ENCODE data around the gene SCYL1.

Gene SCYL1

DNA sequence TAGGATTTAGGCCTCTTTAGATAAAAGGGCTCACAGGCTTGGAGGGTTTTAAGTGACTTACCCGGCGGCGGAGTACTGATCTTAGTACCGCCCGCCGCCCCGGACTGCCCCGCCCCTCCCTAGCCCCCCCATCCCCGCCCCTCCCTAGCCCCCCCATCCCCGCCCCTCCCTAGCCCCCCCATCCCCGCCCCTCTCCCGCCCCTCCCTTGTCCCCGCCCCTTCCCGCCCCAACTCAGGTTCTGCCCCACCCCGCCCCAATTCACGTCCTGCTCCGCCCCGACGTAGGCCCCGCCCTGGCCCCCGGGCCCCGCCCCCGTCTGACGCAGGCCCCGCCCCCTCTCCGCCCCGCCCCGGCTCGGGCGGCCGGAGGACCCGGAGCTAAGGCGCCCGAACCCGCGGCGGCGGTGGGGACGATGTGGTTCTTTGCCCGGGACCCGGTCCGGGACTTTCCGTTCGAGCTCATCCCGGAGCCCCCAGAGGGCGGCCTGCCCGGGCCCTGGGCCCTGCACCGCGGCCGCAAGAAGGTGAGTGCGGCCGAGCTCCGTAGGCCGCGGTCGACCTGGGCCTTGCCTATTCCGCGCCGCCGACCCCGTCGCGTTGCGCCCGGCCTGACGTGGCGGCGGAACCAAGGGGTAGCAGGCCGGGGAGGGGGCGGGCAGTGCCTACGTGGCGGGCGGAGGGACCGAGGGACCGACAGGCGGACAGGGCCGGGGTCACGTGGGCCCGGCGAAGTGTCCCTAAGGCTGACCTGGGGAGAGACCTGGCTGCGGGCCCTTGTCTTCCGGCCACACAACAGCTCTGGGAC is at the start of gene SCYL1:
TSS of gene SCYL1 (plus strand) at position 343 of the 805 bp plus-strand sequence. CDS start at position 414, 71 bp downstream.
- FAIRE-seq = peak; percentile 23
- peak; percentile 59 for DNase-seq (ENCODE audit: insufficient read length, low spot score)

DNA sequence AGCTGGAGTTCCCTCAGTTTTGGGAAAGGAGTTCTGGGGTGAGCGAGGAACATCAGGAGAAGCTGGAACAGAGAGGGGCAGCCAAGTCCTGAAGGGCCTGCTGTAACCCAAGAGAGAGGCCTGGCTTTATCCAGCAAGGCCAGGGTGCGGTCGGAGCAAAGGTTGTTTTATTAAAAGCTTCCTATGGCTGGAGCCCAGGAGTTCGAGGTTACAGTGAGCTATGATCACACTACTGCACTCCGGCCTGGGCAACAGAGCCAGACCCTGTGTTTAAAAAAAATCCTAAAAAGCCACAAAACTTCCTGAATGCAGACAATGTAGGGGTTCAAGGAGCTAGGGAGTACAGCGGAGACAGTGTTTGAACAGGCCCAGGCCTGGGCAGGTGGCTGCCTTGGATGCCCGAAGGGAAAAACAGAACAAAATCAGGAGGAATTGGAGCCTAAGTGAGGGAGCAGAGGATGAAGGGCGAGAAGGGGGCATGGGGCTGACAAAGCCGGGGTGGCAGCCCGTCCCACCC is 48.2 kb upstream of the SCYL1 start:
- FAIRE-seq (no peak), DNase-seq (ENCODE audit: insufficient read length, low spot score) (no peak)

DNA sequence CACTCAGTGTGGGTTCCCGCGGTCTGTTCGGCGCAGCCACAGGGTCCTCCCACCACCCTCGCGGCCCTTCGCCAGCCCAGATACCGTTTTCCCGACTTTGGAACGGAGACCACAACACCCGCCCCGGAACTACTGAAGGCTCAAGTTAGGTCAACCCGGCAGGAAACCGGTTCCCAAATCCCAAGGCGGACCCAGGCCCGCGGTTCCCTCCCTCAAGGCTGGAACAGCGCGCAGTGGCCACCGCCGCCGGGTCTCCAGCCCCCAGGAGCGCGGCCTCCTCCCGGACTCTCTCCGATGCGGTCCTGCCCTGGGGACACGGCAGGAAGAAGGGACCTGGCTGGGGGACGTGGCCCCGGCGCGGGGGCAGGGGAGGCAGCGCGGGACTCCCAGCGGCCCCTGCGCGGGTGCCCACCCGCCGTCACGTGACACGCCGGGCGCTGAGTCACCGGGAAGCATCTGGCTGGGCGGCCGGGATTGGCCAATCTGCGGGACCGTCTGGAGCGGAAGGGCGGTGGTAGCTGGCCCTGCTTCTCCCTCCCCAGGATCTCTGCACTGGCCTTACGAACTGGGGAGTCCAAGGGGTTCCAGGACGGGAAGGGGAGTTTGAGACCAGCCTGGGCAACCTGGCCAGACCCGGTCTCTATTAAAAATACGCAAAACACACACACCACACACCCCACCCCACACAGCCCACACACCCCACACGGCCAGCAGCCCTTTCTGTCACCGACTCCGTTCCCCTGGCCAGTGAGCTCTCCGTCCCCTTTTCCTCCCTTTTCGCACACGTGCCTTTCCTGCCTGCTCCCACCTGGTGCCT is 47.5 kb upstream of the SCYL1 start:
- DNase-seq (ENCODE audit: insufficient read length, low spot score) (peak; percentile 89), FAIRE-seq (peak; percentile 87)

DNA sequence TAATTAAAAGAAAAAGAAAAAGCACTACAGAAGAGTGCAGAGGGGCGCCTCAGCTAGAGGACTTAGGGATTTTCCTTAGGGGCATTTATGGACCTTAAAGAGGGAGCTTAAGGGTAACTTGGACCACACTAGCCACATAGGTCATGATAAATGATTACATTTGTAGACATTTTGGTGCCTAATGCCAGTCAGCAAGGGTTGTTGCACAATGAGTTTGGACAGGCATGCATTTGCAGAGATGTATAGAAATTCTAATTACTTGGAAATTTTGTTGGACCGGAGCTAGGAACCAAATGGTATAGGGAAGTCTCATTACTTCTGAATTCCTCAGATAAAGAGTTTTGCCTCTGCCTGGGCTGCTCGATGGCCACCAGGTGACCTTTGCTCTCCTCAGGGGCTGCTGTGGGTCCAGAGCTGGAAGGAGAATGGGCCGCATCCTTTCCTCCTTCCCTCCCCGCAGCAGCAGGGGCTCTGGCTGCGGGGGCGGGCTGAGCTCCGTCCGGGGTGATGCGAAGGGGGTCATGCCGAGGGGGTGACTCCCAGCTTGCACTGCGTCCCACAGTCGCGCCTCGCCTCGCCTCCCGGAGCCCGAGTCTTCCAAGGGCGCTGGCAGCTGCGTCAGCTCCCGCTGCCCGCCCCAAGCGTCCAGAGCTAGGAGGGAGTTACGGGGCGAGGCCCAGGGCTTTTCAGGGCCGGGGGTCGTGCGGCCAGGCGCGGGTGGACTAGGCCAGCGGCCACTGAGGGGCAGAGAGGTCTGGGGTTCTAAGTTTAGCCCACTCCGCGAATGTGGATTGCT is 46.3 kb upstream of the SCYL1 start:
- no peak for DNase-seq (ENCODE audit: insufficient read length, low spot score)
- FAIRE-seq = no peak

DNA sequence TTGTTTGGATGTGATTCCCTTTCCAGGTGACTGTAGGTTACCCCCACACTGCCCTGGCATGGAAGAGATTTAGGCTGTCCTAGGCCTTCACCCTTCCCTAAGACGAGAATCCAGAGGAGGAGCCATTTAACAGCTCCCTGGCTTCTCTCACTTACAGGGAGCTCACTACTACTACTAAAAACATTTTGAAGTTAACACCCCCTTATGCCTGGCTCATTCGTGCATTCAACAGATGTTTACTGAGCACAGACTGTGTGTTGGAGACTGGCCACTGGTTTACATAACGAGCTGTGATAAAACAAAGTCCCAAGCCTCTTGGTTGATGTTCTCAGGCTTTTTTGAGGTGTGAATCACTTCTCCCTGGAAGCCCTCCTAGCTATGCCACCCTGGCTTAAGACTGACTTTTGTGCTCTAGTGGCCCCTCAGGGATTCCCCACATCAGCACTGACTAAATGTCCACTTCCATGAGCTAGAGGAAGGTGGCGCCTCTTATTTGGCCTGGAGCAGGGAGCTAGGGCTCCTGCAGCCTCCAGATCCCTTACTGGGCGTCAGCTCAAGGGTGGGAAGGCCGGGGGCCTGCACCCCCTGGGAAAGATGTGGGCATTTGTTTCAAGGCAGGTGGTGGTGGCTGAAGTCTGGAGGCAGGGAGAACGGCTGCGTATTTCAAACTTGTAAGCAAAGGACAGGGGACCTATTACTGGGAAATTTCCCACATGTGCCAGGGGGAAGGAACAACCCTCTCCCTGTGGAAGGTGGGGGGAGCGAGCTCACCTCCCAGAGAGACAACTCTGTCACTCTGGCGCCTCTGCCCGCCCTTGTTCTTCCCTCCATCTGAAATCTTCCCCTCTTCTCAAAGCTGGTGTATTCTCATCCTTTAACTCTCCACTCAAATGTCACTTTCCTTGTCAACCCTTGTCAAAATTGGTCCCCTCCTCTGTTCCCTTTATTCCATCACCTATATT is 45.4 kb upstream of the SCYL1 start:
- DNase-seq (ENCODE audit: insufficient read length, low spot score) (no peak), FAIRE-seq (no peak)

DNA sequence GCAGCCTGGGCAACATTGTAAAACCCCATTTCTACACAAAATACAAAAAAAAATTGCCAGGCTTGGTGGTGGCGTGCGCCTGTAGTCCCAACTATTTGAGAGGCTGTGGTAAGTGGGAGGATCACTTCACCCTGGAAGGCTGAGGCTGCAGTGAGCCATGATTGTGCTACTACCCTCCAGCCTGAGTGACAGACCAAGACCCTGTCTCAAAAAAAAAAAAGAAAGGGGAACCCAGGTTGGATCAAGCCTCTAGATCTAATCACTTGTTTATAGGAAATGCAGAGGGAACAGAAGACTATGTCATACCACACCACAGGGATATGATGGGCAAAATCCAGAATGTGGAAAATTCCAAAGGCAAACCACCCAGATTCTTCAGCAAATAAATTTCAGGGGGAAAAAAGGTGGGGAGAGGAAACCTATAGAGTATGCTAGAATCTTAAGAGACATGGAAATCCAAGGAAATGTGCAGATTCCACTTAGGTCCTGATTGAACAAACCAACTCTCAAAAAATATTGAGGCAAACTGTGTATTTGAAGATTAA is 42.5 kb upstream of the SCYL1 start:
- DNase-seq (ENCODE audit: insufficient read length, low spot score) (no peak), FAIRE-seq (no peak)

DNA sequence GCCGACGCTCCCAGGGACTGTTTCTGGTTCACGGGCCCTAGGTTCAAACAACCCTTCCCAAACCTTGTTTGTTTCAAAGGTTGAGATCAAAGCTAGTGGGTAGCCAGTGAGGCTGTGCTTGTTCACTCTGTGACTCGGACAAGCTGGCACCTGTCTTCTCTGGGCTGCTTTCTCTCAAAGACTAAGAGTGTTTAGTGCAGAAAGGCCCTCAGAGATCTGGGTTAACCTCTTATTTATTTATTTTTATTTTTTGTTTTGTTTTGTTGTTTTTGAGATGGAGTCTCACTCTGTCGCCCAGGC is 39.0 kb upstream of the SCYL1 start:
- no peak for DNase-seq (ENCODE audit: insufficient read length, low spot score)
- no peak for FAIRE-seq

DNA sequence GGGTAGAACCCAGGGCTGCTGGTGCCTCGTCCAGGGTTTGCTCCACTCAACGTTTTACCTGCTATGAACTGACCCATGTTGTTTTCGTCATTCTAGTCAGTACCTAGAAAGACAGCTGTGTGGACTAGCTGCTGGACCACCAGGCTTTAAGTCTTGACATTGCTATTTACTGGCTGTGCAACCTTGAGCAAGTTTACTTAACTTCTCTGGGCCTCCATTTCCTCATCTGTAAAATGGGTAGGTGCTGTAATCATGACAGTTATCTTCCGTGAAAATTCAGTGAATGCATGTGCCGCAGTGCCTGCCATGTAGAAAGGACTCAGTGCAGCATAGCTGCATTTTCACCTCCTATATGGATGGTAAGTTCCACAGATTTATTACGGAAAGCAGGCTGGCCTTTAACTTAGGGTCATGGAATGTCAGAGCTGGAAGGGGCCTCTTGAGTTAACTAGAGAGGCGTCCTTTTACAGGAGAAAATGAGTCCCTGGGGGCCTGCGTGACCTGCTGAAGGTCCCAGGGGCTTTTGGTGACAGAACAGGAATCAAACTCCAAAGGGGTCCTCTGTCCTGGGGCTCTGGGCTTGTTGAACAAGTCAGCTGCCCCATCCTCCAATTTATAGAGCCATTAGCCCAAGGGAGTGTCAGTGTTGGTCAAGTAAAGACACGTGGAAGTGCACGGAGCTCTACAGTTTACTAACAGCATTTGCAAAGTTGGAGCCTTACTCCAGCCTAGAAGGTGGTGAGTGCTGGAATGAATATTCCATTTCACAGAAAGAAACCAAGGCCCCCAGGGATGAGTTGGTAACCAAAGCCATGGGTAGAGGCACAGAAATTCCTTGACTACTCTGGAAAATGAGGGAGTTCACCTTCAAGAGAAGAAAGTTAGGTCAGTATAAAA is 38.1 kb upstream of the SCYL1 start:
- DNase-seq (ENCODE audit: insufficient read length, low spot score) = no peak
- no peak for FAIRE-seq

DNA sequence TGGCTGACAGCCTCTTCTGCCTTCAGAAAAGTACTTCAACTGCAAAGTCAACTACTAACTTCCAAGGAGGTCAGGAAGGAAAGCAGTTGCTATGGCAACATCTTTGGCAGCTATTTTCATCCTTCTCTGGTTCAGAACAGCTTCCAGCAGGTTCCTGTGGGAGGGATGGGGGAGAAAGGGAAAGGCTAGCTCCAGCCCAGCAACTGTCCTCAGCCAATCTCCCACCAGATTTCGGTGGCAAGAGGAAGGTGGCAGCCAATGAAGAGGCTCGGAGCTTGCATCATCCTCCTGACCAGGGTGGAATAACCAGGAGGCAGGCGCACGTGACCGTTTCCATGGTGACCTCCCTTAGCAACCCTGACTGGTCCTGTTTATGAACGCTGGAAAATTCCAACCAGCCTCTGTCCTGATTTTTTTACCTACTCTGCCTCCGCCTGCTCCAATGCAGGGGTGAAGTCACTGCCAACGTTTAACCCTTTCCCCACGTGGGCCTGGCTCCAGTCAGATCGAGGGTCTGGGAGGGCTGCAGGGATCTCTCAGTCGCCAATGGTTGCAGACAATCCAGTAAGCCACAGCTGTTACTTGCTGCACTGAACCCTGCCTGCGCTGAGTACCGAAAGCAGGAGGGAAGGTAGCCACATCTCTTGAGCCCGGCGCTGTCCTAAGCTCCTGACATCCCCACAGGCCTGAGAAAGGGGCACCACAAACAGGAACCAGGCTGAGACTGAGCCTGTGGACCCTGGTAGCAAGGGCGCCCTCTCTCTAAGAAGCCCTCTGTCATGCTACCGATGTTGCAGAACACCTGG is 37.2 kb upstream of the SCYL1 start:
- peak; percentile 53 for FAIRE-seq
- no peak for DNase-seq (ENCODE audit: insufficient read length, low spot score)

DNA sequence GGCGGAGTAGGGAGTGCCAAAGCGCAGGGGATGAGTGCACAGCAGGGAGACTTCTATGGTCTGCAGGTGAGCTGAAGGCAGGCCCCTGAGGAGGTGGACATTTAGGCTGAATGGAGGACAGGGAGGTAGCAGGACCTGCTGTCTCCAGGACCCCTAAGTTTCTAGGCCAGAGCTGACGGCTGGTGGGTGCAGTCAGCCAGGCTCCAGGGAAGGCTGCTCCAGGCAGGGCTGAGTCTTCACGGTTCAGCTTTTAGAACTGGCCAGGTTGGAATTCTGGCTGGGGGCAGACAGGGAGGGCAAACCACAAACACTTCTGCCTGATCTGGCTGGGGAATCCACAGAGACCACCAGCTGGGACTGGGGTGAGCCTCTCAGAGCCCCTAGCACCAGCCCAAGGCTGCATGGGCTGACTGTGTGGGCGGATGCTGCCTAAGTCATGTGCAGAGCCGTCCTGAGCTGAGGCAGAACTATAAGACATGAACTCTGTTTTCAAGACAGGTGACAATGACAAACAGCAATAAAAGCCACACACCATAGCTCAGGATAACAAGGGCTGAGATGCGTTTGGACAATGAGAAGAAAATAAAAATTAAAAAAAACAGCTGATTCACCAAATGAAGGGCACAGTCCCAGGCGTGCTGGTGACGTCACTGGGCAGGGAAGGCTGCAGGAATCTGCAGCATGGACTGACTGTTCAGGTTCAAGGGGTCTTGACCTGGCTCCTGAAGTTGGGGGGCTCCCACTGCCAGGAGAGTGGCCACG is 36.4 kb upstream of the SCYL1 start:
- no peak for FAIRE-seq
- no peak for DNase-seq (ENCODE audit: insufficient read length, low spot score)

DNA sequence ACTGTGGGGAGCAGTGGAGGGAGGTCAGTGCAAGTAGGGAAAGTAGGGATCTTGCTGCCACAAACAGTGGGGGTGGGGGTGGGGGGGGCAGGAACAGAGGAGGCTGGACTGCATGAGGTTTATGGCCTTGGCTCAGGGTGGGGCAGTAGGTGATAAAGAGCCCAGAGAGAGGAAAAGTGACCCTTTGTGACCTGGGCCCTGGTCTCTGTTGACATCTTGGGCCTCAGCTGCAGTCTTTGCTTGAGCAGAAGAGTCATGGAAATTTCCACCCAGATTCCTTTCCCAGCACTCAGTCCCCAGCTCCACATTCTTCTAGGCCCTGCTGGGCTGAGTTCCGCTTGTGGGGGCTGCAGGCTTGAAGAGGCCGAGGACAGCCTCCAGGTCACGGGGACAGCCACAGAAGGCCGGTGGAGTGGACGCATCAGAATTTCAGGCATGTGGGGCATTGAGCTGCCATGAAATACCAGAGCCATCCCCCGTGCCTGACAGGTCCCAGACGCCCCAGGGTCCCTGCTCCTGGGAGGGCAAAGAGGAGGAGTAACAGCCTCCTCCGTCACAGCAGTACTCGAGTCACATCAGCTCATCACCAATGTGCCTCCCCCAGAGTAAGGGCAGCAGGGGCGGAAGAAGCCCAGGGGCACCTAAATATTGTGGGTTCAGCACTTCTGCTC is 35.7 kb upstream of the SCYL1 start:
- FAIRE-seq (no peak), DNase-seq (ENCODE audit: insufficient read length, low spot score) (no peak)

DNA sequence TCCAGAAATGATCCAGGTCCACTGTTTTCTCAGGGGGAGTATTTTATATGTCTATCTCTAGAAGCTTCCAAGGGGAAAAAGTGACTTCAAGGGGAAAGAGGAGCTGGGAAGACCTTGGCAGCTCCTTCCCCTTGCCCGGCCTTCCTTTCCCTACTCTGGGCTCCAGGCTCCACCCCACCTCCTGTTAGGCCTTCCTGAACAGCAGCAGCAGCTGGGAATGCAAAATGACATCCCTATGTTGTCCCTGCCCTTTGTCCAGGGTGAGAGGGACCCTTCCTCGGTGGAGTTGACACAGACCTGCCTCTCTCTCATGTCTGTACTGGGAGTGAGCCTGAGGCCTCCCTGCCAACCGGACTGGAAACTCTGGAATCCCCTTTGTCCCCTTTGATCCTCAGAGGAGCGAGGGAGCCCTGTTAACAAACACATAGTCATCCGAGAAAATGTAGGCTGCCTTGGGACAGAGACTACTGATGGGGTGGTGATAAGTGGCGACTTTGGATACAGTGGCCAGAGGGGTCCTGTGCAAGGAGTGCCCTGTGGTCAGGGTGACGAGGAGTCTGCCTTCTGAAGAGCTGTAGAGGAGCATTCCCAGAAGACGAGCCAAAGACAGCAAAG is 35.1 kb upstream of the SCYL1 start:
- no peak for DNase-seq (ENCODE audit: insufficient read length, low spot score)

DNA sequence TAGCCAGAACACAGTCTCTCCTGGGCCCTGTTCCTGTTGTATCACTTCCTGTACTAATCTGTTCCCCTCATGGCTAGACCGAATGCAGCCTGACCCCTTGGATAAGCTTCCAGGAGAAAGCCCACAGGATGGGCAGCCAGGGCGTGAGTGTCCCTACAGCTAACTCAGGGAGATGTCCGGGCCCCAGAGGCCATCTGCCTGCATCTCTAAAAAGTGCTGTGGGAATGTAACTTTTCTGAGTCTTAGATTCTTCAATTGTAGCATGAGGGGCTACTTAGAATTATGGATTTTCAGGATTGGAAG is 33.8 kb upstream of the SCYL1 start:
- DNase-seq (ENCODE audit: insufficient read length, low spot score) (no peak), FAIRE-seq (no peak)

More for the DNA sequence above, 35.1 kb upstream of the SCYL1 start:
- no peak for FAIRE-seq

DNA sequence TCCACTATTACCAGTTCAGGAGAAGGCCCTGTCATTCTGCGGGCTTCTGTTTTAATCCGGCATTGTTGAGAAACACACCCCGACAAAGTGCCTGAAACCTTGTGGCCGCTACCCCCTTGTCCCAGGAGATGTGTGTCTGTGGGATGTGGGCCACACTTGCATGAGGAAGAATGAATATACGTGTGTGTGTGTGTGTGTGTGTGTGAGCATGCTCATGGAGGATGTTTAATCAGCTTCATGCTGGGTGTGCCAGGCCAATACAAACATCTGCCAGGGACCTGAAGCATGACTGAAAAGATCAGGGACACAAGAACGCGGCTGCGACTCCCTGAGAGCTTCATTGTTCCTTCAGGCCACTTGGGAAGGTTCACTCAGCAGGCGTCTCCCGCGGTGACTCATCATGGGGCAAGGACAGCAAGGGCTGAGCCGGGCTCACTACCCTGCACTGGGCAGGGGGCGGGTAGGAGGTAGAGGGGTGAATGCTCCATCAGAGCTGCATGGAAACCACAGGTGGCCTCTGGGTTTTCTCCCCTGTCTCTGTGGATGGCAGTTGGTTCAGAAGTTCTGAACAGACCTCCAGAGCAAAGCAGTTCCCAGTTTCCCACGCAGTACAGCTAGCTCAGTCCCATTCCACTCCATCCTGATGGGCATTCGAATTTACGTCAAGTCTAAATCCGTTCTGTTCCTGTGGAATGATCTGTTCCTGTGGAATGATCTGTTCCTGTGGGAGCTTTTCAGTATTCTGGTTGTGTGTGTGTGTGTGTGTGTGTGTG is 33.1 kb upstream of the SCYL1 start:
- FAIRE-seq (peak; percentile 31), DNase-seq (ENCODE audit: insufficient read length, low spot score) (no peak)

DNA sequence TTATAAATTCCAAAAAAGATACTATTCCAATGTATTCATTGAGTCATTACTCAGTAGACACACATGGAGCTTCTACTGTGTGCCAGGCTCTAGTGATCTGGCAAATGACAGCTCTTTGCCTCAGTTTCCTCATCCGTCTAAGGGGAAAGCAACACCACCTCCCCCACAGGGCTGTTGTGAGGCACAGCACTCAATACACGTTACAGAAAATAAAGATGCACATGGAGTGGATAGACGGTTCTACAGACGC is 32.6 kb upstream of the SCYL1 start:
- no peak for DNase-seq (ENCODE audit: insufficient read length, low spot score)
- no peak for FAIRE-seq
